A673 (cell line): Measurements from ENCODE around the gene TNKS2. TPM values are rescaled to one million over a fixed set of nuclear protein-coding genes. Genes with fewer than 3 reads are reported as not detected.

Source experiments
- BruUV-seq: library from RNA; stranded (reverse); fragments of 400-500 nt; replicated peaks from 2 replicates; lab custom pipeline; 2021; lab: Mats Ljungman, UMichigan
- CTCF ChIA-PET: fragments of 300-600 bp; sonication (Branson Sonifier 250); formaldehyde crosslinking; loops from one replicate; lab custom pipeline; 2022; ENCODE audit warnings: antibody characterized with exemption; lab: Charles Lee
- POLR2A ChIA-PET: fragments of 300-600 bp; sonication (Branson Sonifier 250); formaldehyde crosslinking; loops from one replicate; lab custom pipeline; 2022; ENCODE audit warnings: antibody characterized with exemption; ENCODE audit not compliant: low non-redundant PET; lab: Charles Lee
- DNase-seq: peaks from one replicate; pipeline ENCODE4 v3.0.0-alpha.2; 2015; ENCODE audit warnings: low spot score
- H3K27ac ChIP-seq: fragments of 200-600 bp; sonication (generic); 2 replicates; pipeline ENCODE4 v1.5.1; 2016; ENCODE audit warnings: mixed run types, low read depth, mild to moderate bottlenecking, mixed read lengths, antibody characterized with exemption, low read length; ENCODE audit not compliant: poor library complexity, severe bottlenecking
- H3K27me3 ChIP-seq: fragments of 200-600 bp; sonication (generic); replicated peaks from 2 replicates; pipeline ENCODE4 v1.6.1; 2017; ENCODE audit warnings: mixed run types, low read depth, mild to moderate bottlenecking, mixed read lengths, antibody characterized with exemption, low read length; ENCODE audit not compliant: insufficient read depth, poor library complexity
- H3K36me3 ChIP-seq: fragments of 200-600 bp; sonication (generic); 2 replicates; pipeline ENCODE4 v1.6.1; 2016; ENCODE audit warnings: mixed run types, mild to moderate bottlenecking, mixed read lengths, antibody characterized with exemption, low read length; ENCODE audit not compliant: insufficient read depth, poor library complexity, severe bottlenecking
- H3K4me1 ChIP-seq: fragments of 200-600 bp; sonication (generic); 2 replicates; pipeline ENCODE4 v1.6.1; 2017; ENCODE audit warnings: mixed run types, mild to moderate bottlenecking, mixed read lengths, antibody characterized with exemption, low read length; ENCODE audit not compliant: insufficient read depth, poor library complexity, severe bottlenecking
- H3K4me3 ChIP-seq: fragments of 200-600 bp; sonication (generic); 2 replicates; pipeline ENCODE4 v1.5.1; 2016; ENCODE audit warnings: low read depth, mixed run types, mild to moderate bottlenecking, mixed read lengths, low read length; ENCODE audit not compliant: poor library complexity, severe bottlenecking
- H3K9me3 ChIP-seq: fragments of 200-600 bp; sonication (generic); 2 replicates; pipeline ENCODE4 v1.6.1; 2016; ENCODE audit warnings: mixed run types, low read depth, mild to moderate bottlenecking, mixed read lengths, antibody characterized with exemption, low read length; ENCODE audit not compliant: poor library complexity, severe bottlenecking
- EZH2 ChIP-seq: fragments of 200-600 bp; sonication (generic); IDR thresholded peaks from 2 replicates; pipeline ENCODE4 v1.6.1; 2017; ENCODE audit warnings: borderline replicate concordance, low read depth, mild to moderate bottlenecking, mixed read lengths, antibody characterized with exemption, low read length; ENCODE audit not compliant: poor library complexity, severe bottlenecking
- intact Hi-C: fragments of 100-400 bp; cut with micrococcal nuclease; formaldehyde crosslinking; loops from one replicate; pipeline ENCODE4 v1.10.0; 2022; ENCODE audit not compliant: unreplicated experiment
- total RNA-seq: library from RNA; stranded (reverse); gene quantifications from 2 replicates; pipeline ENCODE4 v1.2.3, GENCODE V29; 2021
- TF ChIP-seq, protein P1 (sequence below): fragments of 300-800, 200-600 bp; sonication (generic); conservative IDR thresholded peaks from 2 replicates; pipeline ENCODE4 v1.5.1; 2017; ENCODE audit warnings: low read depth, mild to moderate bottlenecking, antibody characterized with exemption, low read length, moderate library complexity, mixed read lengths

Gene TNKS2
- total RNA-seq, 1 experiment from 2014 or later, result 39.4 TPM

GRCh38 chr10:91838199-91838598 is 40.0 kb downstream of the TNKS2 start:
- intact Hi-C loops, result no loop called here
- DNase-seq, result no peak
- Histone ChIP-seq H3K9me3 (no peaks in the 10 kb centered on the region), H3K4me1 (no peaks in the 10 kb centered on the region), H3K4me3 (no peak overlapping the region), H3K27ac (no peak overlapping the region), H3K27me3 (no peaks in the 10 kb centered on the region), H3K36me3 (peaks cover 81% of the 10 kb centered on the region)
- ChIA-PET CTCF (no interaction called here), POLR2A (no interaction called here)
- TF ChIP-seq EZH2, result no peak
- no TSS peak for BruUV-seq

GRCh38 chr10:91843083-91843482 is 44.9 kb downstream of the TNKS2 start:
- intact Hi-C loops, result no loop called here
- no TSS peak for BruUV-seq
- CTCF ChIA-PET, result no interaction called here
- peaks cover 82% of the 10 kb centered on the region for H3K36me3 ChIP-seq
- H3K27me3 ChIP-seq, result no peaks in the 10 kb centered on the region
- TF ChIP-seq, protein P1, sequence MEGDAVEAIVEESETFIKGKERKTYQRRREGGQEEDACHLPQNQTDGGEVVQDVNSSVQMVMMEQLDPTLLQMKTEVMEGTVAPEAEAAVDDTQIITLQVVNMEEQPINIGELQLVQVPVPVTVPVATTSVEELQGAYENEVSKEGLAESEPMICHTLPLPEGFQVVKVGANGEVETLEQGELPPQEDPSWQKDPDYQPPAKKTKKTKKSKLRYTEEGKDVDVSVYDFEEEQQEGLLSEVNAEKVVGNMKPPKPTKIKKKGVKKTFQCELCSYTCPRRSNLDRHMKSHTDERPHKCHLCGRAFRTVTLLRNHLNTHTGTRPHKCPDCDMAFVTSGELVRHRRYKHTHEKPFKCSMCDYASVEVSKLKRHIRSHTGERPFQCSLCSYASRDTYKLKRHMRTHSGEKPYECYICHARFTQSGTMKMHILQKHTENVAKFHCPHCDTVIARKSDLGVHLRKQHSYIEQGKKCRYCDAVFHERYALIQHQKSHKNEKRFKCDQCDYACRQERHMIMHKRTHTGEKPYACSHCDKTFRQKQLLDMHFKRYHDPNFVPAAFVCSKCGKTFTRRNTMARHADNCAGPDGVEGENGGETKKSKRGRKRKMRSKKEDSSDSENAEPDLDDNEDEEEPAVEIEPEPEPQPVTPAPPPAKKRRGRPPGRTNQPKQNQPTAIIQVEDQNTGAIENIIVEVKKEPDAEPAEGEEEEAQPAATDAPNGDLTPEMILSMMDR, result no peak
- no peak for TF ChIP-seq EZH2
- no peaks in the 10 kb centered on the region for H3K9me3 ChIP-seq
- POLR2A ChIA-PET, result interaction anchor here (0.6 kb wide), 1 partner anchor 8 kb away, joined by 3 read pairs; no protein-coding TSS in a partner anchor
- H3K4me1 ChIP-seq, result no peaks in the 10 kb centered on the region
- H3K27ac ChIP-seq, result no peak overlapping the region
- DNase-seq, result no peak
- no peak overlapping the region for H3K4me3 ChIP-seq

- Histone ChIP-seq H3K27me3 (no peaks in the 10 kb centered on the region), H3K9me3 (no peaks in the 10 kb centered on the region), H3K27ac (no peak overlapping the region), H3K4me1 (no peaks in the 10 kb centered on the region), H3K4me3 (no peak overlapping the region), H3K36me3 (peaks cover 53% of the 10 kb centered on the region)
- POLR2A ChIA-PET, result no interaction called here
- CTCF ChIA-PET, result no interaction called here
- intact Hi-C loops, result no loop called here
- no peak for DNase-seq
- no peak for TF ChIP-seq EZH2
- TF ChIP-seq, protein P1, result no peak
- BruUV-seq, result no TSS peak
Measured at GRCh38 chr10:91856637-91857036, 58.4 kb downstream of the TNKS2 start.

GRCh38 chr10:91860885-91861284 is 62.7 kb downstream of the TNKS2 start:
- Histone ChIP-seq H3K9me3 (no peaks in the 10 kb centered on the region), H3K27ac (no peak overlapping the region), H3K4me3 (no peak overlapping the region), H3K36me3 (peaks cover 60% of the 10 kb centered on the region), H3K27me3 (no peaks in the 10 kb centered on the region), H3K4me1 (no peaks in the 10 kb centered on the region)
- CTCF ChIA-PET, result no interaction called here
- no peak for DNase-seq
- intact Hi-C loops, result no loop called here
- TF ChIP-seq, protein P1, result no peak
- TF ChIP-seq EZH2, result no peak
- BruUV-seq, result no TSS peak
- POLR2A ChIA-PET, result no interaction called here
